ENCODE measurements around the gene DHX15.
A peak's percentile ranks its signal among the peaks of the same experiment; 100 is the strongest.
"Not testable (repeated sequence)": the region's sequence is repeated elsewhere in the genome, so short reads cannot be mapped to it uniquely, and the experiment has no call there.

DHX15 gene

GRCh38 chr4:24508541-24508940, 75.8 kb downstream of the DHX15 start:
- Mint-ChIP-seq H3K27me3 (no peaks in the 10 kb centered on the region), H3K36me3 (ENCODE audit: low read depth) (peaks cover 18% of the 10 kb centered on the region), H3K4me1 (ENCODE audit: low read depth) (no peaks in the 10 kb centered on the region), H3K9me3 (no peaks in the 10 kb centered on the region), H3K27ac (peak overlapping the region; percentile 45), H3K4me3 (no peak overlapping the region)
- no peak for DNase-seq

DNA sequence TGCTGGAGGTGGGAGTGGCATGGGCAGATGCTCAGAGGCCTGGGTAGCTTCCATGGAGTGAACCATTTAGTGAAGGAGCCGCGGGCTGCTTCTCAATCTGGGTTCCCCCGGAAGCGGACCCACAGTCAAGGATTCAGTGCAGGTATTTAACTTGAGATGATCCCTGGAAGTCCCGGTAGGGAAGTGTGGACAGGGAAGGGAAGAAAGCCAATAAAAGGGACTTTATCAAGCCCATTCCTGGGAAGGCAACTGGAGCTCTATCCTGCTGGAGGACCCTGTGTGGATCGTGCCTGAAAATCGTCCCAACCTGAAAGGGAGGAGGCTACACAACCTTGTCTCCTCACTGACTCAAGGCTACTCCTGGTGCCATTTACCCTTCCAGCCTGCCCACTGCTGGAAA, 76.9 kb downstream of the DHX15 start:
- no peak overlapping the region for H3K27ac Mint-ChIP-seq
- no peak overlapping the region for H3K4me3 Mint-ChIP-seq
- H3K9me3 Mint-ChIP-seq: no peaks in the 10 kb centered on the region
- peaks cover 18% of the 10 kb centered on the region for H3K36me3 Mint-ChIP-seq (ENCODE audit: low read depth)
- H3K27me3 Mint-ChIP-seq: no peaks in the 10 kb centered on the region
- DNase-seq: no peak
- H3K4me1 Mint-ChIP-seq (ENCODE audit: low read depth): no peaks in the 10 kb centered on the region

GRCh38 chr4:24503090-24503489, 81.3 kb downstream of the DHX15 start:
- DNase-seq; H3K36me3 Mint-ChIP-seq (ENCODE audit: low read depth); H3K4me3 Mint-ChIP-seq; H3K27me3 Mint-ChIP-seq; H3K9me3 Mint-ChIP-seq; H3K4me1 Mint-ChIP-seq (ENCODE audit: low read depth); H3K27ac Mint-ChIP-seq: not testable (repeated sequence)

DNA sequence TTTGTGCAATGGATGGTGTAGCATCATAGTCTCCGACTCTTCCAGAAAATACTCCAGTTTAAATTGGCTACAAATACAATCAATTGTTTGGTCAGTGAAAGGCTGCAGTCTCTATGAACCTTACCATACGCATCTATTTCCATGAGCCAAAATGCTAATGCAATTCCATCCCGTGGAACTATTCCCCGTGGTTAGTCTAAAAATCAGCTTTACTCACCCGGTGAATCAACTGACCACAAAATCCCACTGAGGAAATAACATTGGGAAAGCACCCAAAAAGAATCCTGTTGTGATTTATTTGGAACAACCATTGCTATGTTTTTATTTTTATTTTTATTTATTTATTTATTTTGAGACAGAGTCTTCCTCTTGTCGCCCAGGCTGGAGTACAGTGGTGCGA, 87.1 kb downstream of the DHX15 start:
- DNase-seq: no peak
- no peaks in the 10 kb centered on the region for H3K36me3 Mint-ChIP-seq (ENCODE audit: low read depth)
- no peak overlapping the region for H3K27ac Mint-ChIP-seq
- no peaks in the 10 kb centered on the region for H3K4me1 Mint-ChIP-seq (ENCODE audit: low read depth)
- no peaks in the 10 kb centered on the region for H3K9me3 Mint-ChIP-seq
- H3K4me3 Mint-ChIP-seq: no peak overlapping the region
- H3K27me3 Mint-ChIP-seq: no peaks in the 10 kb centered on the region

DNA sequence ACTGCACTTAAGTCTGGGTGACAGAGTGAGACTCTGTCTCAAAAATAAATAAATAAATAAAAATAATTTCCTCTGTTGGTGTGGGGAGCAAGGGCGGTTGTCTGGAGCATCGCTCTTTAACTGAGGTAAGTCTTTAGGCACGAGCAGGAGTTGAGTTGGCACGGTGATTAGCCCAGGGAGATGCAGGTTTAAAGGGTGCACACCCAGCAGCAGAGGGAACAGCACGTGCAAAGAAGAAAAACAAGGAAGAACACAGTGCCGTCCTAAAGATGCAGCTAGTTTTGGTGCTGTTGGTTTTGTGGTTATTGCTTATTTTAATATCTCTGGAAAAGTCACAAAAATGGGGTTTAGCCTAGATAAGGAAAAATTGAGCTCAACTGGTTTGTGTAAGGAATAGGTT, 87.8 kb downstream of the DHX15 start:
- H3K4me1 Mint-ChIP-seq (ENCODE audit: low read depth): no peaks in the 10 kb centered on the region
- H3K36me3 Mint-ChIP-seq (ENCODE audit: low read depth): no peaks in the 10 kb centered on the region
- H3K4me3 Mint-ChIP-seq: no peak overlapping the region

DNA sequence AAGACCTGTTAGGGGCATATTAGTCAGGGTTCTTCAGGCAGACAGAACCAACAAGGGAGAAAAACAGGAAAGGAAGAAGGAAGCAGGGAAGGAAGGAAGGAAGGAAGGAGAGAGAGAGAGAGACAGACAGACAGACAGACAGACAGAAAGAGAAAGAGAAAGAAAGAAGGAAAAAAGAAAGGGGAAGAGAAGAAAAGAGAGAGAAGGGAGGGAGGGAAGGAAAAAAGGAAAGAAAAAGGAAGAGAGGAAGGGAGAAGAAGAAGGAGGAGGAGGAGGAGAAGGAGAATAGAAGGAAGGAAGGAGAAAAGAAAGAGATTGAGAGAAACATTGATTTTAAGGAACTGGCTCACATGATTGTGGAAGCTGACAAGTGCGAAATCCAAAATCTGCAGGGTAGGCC, 89.0 kb downstream of the DHX15 start:
- Mint-ChIP-seq H3K27ac (no peak overlapping the region), H3K27me3 (peaks cover 2% of the 10 kb centered on the region), H3K4me1 (ENCODE audit: low read depth) (no peaks in the 10 kb centered on the region), H3K9me3 (no peaks in the 10 kb centered on the region), H3K36me3 (ENCODE audit: low read depth) (no peaks in the 10 kb centered on the region), H3K4me3 (no peak overlapping the region)
- no peak for DNase-seq

More for the DNA sequence above, 87.8 kb downstream of the DHX15 start:
- H3K27ac Mint-ChIP-seq: no peak overlapping the region
- no peak for DNase-seq
- no peaks in the 10 kb centered on the region for H3K9me3 Mint-ChIP-seq
- no peaks in the 10 kb centered on the region for H3K27me3 Mint-ChIP-seq

DNA sequence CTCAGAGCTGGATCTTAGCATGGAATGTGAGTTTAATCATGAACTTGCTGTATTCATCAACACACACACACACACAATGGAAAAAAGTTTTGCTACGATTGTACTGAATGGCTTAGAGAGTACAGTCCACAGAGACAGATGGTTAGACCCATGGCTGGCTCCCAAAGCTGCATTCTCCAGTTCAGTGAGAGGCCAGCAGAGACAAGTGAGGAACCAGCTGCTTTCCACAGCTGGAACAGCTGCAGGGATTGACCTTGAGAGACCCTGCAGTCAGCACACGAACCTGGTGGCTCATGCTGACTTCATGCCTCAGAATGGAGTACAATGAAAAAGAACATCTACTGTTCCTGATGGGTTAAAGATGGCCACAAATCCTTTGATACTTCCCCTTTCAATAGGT, 94.5 kb downstream of the DHX15 start:
- no peak for DNase-seq
- Mint-ChIP-seq H3K4me1 (ENCODE audit: low read depth) (no peaks in the 10 kb centered on the region), H3K9me3 (no peaks in the 10 kb centered on the region), H3K27ac (no peak overlapping the region), H3K27me3 (peaks cover 27% of the 10 kb centered on the region), H3K4me3 (no peak overlapping the region), H3K36me3 (ENCODE audit: low read depth) (no peaks in the 10 kb centered on the region)

- Mint-ChIP-seq H3K27ac (no peak overlapping the region), H3K36me3 (ENCODE audit: low read depth) (no peaks in the 10 kb centered on the region), H3K9me3 (no peaks in the 10 kb centered on the region), H3K4me1 (ENCODE audit: low read depth) (no peaks in the 10 kb centered on the region), H3K27me3 (peaks cover 36% of the 10 kb centered on the region), H3K4me3 (no peak overlapping the region)
- peak; percentile 76 for DNase-seq
Measured at GRCh38 chr4:24488399-24489164, 95.8 kb downstream of the DHX15 start.

GRCh38 chr4:24482871-24483270, 101.5 kb downstream of the DHX15 start:
- Mint-ChIP-seq H3K36me3 (ENCODE audit: low read depth) (no peaks in the 10 kb centered on the region), H3K27me3 (peaks cover 36% of the 10 kb centered on the region), H3K4me1 (ENCODE audit: low read depth) (no peaks in the 10 kb centered on the region), H3K4me3 (no peak overlapping the region), H3K9me3 (no peaks in the 10 kb centered on the region), H3K27ac (no peak overlapping the region)
- no peak for DNase-seq

DNA sequence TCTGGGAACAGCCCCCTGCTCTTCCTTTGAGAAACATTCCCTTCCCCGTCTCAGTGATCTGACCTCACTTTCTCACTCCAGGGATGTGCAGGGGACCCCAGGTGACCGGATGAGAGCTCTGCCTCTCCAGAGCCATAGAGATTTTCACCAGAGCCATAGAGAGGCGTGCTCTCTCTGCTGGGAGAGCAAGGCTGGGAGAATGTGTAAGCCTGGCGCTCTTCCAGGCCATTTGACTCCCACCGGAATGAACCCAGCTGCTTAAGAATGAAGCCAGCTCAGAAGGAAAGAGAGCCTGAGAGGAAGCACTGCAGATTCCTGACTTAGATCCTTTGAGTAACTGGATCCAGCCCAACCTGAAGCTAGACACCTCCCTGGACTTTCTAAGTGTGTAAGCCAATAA, 106.4 kb downstream of the DHX15 start:
- Mint-ChIP-seq H3K4me3 (no peak overlapping the region), H3K36me3 (ENCODE audit: low read depth) (no peaks in the 10 kb centered on the region), H3K27ac (no peak overlapping the region), H3K4me1 (ENCODE audit: low read depth) (peaks cover 4% of the 10 kb centered on the region), H3K27me3 (peaks cover 61% of the 10 kb centered on the region), H3K9me3 (no peaks in the 10 kb centered on the region)
- DNase-seq: no peak

Data from activated T-cell treated with anti-CD3 and anti-CD28 coated beads, Interleukin-2, amount 50 U/mL, for 24 hours (primary cell).